ENCODE results near the gene BGN.

BGN gene

DNA sequence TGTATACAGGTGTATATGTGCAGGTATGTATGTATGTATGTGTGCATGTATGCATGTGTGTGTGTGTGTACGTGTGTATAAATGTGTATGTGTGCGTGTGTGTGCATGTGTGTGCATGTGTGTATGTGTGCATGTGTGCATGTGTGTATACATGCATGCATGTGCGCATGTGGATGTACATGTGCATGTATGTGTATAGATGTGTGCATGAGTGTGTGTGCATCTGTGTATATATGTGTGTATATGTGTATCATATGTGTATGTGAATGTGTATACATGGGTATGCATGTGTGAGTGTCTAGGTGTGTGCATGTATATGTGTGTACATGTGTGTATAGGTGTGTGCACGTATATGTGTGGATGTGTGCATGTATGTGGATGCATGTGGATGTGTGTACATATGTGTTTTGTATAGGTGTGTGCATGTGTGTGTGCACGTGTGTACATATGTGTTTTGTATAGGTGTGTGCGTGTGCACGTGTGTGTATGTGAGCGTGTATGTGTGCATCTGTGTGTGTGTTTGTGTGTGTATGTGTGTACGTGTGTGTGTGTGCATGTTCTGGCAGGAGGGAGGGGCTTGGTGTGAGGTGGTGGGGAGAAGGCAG, 6.0 kb downstream of the BGN start:
- TF ChIP-seq MYC (IDR thresholded peaks at IDR 0.05; ENCODE audit: low read depth, low read length) (no peak), POLR2A (IDR thresholded peaks at IDR 0.05; ENCODE audit: extremely low read depth, insufficient read length) (no peak)
- TF ChIP-seq, protein P1, sequence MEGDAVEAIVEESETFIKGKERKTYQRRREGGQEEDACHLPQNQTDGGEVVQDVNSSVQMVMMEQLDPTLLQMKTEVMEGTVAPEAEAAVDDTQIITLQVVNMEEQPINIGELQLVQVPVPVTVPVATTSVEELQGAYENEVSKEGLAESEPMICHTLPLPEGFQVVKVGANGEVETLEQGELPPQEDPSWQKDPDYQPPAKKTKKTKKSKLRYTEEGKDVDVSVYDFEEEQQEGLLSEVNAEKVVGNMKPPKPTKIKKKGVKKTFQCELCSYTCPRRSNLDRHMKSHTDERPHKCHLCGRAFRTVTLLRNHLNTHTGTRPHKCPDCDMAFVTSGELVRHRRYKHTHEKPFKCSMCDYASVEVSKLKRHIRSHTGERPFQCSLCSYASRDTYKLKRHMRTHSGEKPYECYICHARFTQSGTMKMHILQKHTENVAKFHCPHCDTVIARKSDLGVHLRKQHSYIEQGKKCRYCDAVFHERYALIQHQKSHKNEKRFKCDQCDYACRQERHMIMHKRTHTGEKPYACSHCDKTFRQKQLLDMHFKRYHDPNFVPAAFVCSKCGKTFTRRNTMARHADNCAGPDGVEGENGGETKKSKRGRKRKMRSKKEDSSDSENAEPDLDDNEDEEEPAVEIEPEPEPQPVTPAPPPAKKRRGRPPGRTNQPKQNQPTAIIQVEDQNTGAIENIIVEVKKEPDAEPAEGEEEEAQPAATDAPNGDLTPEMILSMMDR (IDR thresholded peaks at IDR 0.05; ENCODE audit: low read depth, low read length) = no peak
- TF ChIP-seq, protein P2, sequence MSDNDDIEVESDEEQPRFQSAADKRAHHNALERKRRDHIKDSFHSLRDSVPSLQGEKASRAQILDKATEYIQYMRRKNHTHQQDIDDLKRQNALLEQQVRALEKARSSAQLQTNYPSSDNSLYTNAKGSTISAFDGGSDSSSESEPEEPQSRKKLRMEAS (IDR thresholded peaks at IDR 0.05; ENCODE audit: low read depth, low read length) = no peak
- H3K4me3 ChIP-seq (ENCODE audit: low read depth, low read length) = no peak overlapping the region
- DNase-seq (ENCODE audit: low read depth) = no peak

DNA sequence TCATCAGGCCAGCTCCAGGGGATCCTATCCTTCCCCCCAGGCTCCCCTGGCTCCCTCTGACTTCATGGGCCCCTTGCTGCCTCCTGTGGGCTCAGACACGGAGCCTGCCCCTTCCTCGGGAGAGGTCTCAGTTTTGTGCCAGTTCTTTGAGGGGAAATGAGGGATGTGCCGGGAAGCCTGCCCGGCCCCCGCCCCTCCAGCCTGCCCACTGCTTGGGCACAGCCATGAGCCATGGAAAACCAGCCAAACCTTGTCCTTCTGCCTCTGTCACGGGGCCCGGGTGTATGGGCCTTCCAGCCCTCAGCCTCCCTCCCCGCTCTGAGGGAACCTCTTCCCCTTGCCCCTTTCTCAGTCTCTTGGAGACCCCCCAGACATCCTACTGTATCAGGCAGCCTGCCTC, 6.8 kb downstream of the BGN start:
- H3K4me3 ChIP-seq (ENCODE audit: low read depth, low read length) = no peak overlapping the region
- TF ChIP-seq, protein P2 (IDR thresholded peaks at IDR 0.05; ENCODE audit: low read depth, low read length) = no peak
- TF ChIP-seq MYC (IDR thresholded peaks at IDR 0.05; ENCODE audit: low read depth, low read length) (no peak), POLR2A (IDR thresholded peaks at IDR 0.05; ENCODE audit: extremely low read depth, insufficient read length) (no peak)
- TF ChIP-seq, protein P1 (IDR thresholded peaks at IDR 0.05; ENCODE audit: low read depth, low read length) = no peak
- DNase-seq (ENCODE audit: low read depth) = no peak

DNA sequence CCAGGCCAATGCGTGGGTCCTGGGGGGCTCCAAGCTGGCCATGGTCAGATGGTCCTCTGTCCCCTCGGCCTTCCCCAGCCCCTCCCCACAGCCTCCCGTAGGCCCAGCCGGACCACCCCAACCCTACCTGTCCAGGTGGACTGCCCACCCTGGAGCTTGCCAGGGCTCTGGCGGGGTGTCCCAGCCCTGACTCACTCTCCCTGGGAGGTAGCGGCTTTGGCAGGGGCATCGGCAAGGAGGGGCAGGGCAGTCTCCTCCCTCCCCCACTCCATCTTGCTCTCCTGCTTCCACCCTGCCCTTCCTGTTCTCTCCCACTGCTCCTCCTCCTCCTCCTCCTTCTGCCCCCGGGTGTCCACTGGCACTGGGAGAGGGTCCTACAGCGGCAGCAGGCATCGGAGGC, 7.4 kb downstream of the BGN start:
- no peak overlapping the region for H3K4me3 ChIP-seq (ENCODE audit: low read depth, low read length)
- no peak for DNase-seq (ENCODE audit: low read depth)
- no peak for TF ChIP-seq MYC (IDR thresholded peaks at IDR 0.05; ENCODE audit: low read depth, low read length)
- TF ChIP-seq, protein P1 (IDR thresholded peaks at IDR 0.05; ENCODE audit: low read depth, low read length) = no peak
- no peak for TF ChIP-seq POLR2A (IDR thresholded peaks at IDR 0.05; ENCODE audit: extremely low read depth, insufficient read length)
- TF ChIP-seq, protein P2 (IDR thresholded peaks at IDR 0.05; ENCODE audit: low read depth, low read length) = no peak

DNA sequence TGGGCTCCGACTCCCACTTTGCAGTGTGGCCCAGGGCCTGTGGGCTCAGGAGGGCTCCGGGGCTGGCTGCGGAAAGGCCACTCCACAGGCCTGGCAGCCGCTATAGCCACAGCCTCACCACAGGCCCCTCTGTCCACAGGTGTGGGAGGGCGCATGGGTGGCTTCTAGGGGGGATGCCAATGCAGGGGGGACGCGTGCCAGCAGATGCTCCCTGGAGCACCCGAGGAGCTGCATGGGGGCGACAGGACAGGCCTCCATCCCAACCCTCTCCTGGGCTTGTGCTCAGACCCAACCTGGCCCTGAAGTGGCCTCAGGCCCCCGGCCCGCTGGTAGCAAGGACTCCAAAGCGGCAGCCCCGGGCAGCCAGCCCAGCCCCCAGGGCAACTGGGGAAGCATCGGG, 8.0 kb downstream of the BGN start:
- DNase-seq (ENCODE audit: low read depth) = no peak
- TF ChIP-seq, protein P1 (IDR thresholded peaks at IDR 0.05; ENCODE audit: low read depth, low read length) = no peak
- TF ChIP-seq, protein P2 (IDR thresholded peaks at IDR 0.05; ENCODE audit: low read depth, low read length) = no peak
- TF ChIP-seq MYC (IDR thresholded peaks at IDR 0.05; ENCODE audit: low read depth, low read length) (no peak), POLR2A (IDR thresholded peaks at IDR 0.05; ENCODE audit: extremely low read depth, insufficient read length) (no peak)
- H3K4me3 ChIP-seq (ENCODE audit: low read depth, low read length) = no peak overlapping the region

DNA sequence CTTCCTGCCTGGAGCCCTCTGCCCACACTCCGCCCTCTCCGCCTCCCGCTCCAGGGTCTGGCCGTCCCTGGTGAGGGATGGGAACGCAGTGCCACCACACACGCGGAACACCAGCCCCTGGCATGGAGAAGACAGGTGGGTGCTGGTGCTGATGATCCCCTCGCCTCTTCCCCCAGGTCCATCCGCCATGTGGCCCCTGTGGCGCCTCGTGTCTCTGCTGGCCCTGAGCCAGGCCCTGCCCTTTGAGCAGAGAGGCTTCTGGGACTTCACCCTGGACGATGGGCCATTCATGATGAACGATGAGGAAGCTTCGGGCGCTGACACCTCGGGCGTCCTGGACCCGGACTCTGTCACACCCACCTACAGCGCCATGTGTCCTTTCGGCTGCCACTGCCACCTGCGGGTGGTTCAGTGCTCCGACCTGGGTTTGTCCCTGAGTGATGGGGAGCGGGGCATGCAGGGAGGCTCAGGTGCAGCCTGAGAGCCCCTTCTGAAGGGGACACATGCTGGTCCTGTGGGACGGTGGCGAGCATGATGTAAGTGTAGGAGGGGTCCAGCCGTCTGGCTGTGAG, 9.8 kb downstream of the BGN start:
- H3K4me3 ChIP-seq (ENCODE audit: low read depth, low read length) = no peak overlapping the region

More for the DNA sequence above, 9.8 kb downstream of the BGN start:
- TF ChIP-seq POLR2A (IDR thresholded peaks at IDR 0.05; ENCODE audit: extremely low read depth, insufficient read length) (no peak), MYC (IDR thresholded peaks at IDR 0.05; ENCODE audit: low read depth, low read length) (no peak)
- TF ChIP-seq, protein P1 (IDR thresholded peaks at IDR 0.05; ENCODE audit: low read depth, low read length) = no peak
- TF ChIP-seq, protein P2 (IDR thresholded peaks at IDR 0.05; ENCODE audit: low read depth, low read length) = no peak
- DNase-seq (ENCODE audit: low read depth) = peak; percentile 8
